ENCODE results near the gene CCDC144A. TPM values are rescaled to one million over a fixed set of nuclear protein-coding genes. Genes with fewer than 3 reads are reported as not detected.
"Not testable (repeated sequence)": the region's sequence is repeated elsewhere in the genome, so short reads cannot be mapped to it uniquely, and the experiment has no call there.

The CCDC144A gene
- total RNA-seq = 2.4 and 2.9 TPM in 2 replicates

- not testable (repeated sequence) for H3K36me3 Mint-ChIP-seq (ENCODE audit: low read depth); H3K4me1 Mint-ChIP-seq; H3K4me3 Mint-ChIP-seq; H3K27ac Mint-ChIP-seq; H3K27me3 Mint-ChIP-seq; H3K9me3 Mint-ChIP-seq
- DNase-seq = peak; percentile 87
- intact Hi-C loops (cut with micrococcal nuclease) = loop anchor here (5.0 kb wide), 1 partner anchor 153 kb away; no protein-coding TSS in a partner anchor
Measured at GRCh38 chr17:16689731-16690281, at the start of gene CCDC144A. TSS of gene CCDC144A (plus strand) at chr17:16690241. CDS start at chr17:16690401, 160 bp downstream.

DNA sequence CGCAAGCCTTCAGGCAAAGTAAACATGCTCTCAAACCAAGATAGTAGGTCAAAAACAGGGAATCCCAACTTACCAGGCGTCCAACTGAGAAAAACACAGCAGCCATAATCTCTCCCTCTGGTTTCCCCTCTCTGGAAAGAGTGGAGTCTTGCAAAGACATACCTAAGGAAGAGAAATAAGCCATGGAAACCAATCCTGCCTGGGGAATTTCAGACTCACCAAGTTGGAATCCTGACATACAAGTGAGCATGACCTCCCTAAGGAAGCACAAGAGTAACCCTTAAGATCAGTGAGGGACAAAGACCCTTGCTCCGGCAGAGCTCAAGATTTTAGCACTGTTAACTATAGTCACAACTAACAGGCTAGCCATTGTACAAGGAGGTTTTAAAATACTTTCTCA is 40.5 kb upstream of the CCDC144A start:
- no peak overlapping the region for H3K27ac Mint-ChIP-seq
- no peak overlapping the region for H3K4me3 Mint-ChIP-seq
- H3K27me3 Mint-ChIP-seq = no peaks in the 10 kb centered on the region
- H3K4me1 Mint-ChIP-seq = peaks cover 12% of the 10 kb centered on the region
- no peaks in the 10 kb centered on the region for H3K9me3 Mint-ChIP-seq
- no peak for DNase-seq
- intact Hi-C loops (cut with micrococcal nuclease) = no loop called here
- H3K36me3 Mint-ChIP-seq (ENCODE audit: low read depth) = peaks cover 9% of the 10 kb centered on the region

GRCh38 chr17:16652252-16652651 is 37.8 kb upstream of the CCDC144A start:
- peaks cover 7% of the 10 kb centered on the region for H3K36me3 Mint-ChIP-seq (ENCODE audit: low read depth)
- H3K27me3 Mint-ChIP-seq = peaks cover 7% of the 10 kb centered on the region
- no peaks in the 10 kb centered on the region for H3K9me3 Mint-ChIP-seq
- intact Hi-C loops (cut with micrococcal nuclease) = loop anchor here (2.0 to 5.0 kb wide), 2 partner anchors 65 to 117 kb away; no protein-coding TSS in a partner anchor
- H3K4me3 Mint-ChIP-seq = no peak overlapping the region
- no peak for DNase-seq
- no peak overlapping the region for H3K27ac Mint-ChIP-seq
- peaks cover 12% of the 10 kb centered on the region for H3K4me1 Mint-ChIP-seq

- peaks cover 12% of the 10 kb centered on the region for H3K4me1 Mint-ChIP-seq
- intact Hi-C loops (cut with micrococcal nuclease) = loop anchor here (2.0 to 5.0 kb wide), 2 partner anchors 66 to 118 kb away; no protein-coding TSS in a partner anchor
- peaks cover 5% of the 10 kb centered on the region for H3K36me3 Mint-ChIP-seq (ENCODE audit: low read depth)
- no peaks in the 10 kb centered on the region for H3K9me3 Mint-ChIP-seq
- H3K4me3 Mint-ChIP-seq = peak overlapping the region; percentile 89
- DNase-seq = no peak
- H3K27me3 Mint-ChIP-seq = peaks cover 9% of the 10 kb centered on the region
- peak overlapping the region; percentile 43 for H3K27ac Mint-ChIP-seq
Measured at GRCh38 chr17:16652847-16653366, 37.1 kb upstream of the CCDC144A start.

GRCh38 chr17:16653367-16654041 is 36.5 kb upstream of the CCDC144A start, which contains the start of gene ZNF624:
TSS of gene ZNF624 (minus strand) at chr17:16653850.
- Mint-ChIP-seq H3K36me3 (ENCODE audit: low read depth) (peaks cover 3% of the 10 kb centered on the region), H3K27me3 (peaks cover 9% of the 10 kb centered on the region), H3K4me1 (peaks cover 12% of the 10 kb centered on the region), H3K4me3 (peak within 1 kb of the TSS; percentile 89), H3K27ac (peak within 1 kb of the TSS; percentile 61), H3K9me3 (no peaks in the 10 kb centered on the region)
- intact Hi-C loops (cut with micrococcal nuclease) = loop anchor here (2.0 to 5.0 kb wide), 2 partner anchors 66 to 119 kb away; no protein-coding TSS in a partner anchor
- DNase-seq = peak; percentile 96

DNA sequence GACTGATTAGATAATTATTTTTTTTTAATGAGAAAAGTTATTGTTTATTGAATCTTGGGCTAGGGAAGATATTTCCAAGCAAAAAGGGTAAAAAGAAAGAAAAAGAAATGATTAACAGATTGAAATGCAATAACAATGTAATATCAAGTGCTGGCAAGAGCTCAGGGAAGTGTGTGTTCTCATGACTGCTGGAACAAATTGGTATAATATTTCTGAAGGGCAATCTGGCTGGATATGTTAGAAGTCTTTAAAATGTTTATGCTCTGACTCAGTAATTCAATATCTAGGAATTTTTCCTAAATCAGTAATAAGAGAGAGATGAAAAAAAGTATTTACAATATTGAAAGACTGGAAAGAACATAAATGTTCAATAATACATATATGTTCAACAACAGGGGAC is 28.8 kb upstream of the CCDC144A start:
- intact Hi-C loops (cut with micrococcal nuclease) = no loop called here
- H3K9me3 Mint-ChIP-seq = peaks cover 4% of the 10 kb centered on the region
- no peak for DNase-seq
- H3K36me3 Mint-ChIP-seq (ENCODE audit: low read depth) = no peaks in the 10 kb centered on the region
- H3K27me3 Mint-ChIP-seq = peaks cover 44% of the 10 kb centered on the region
- H3K27ac Mint-ChIP-seq = no peak overlapping the region
- no peaks in the 10 kb centered on the region for H3K4me1 Mint-ChIP-seq
- H3K4me3 Mint-ChIP-seq = no peak overlapping the region

GRCh38 chr17:16662936-16663335 is 27.1 kb upstream of the CCDC144A start:
- Mint-ChIP-seq H3K36me3 (ENCODE audit: low read depth) (no peaks in the 10 kb centered on the region), H3K27me3 (peaks cover 52% of the 10 kb centered on the region), H3K27ac (no peak overlapping the region), H3K9me3 (peaks cover 4% of the 10 kb centered on the region), H3K4me1 (peaks cover 2% of the 10 kb centered on the region), H3K4me3 (no peak overlapping the region)
- intact Hi-C loops (cut with micrococcal nuclease) = no loop called here
- no peak for DNase-seq

- H3K9me3 Mint-ChIP-seq; intact Hi-C loops (cut with micrococcal nuclease); H3K4me3 Mint-ChIP-seq; H3K27ac Mint-ChIP-seq; H3K4me1 Mint-ChIP-seq; H3K36me3 Mint-ChIP-seq (ENCODE audit: low read depth); DNase-seq: not testable (repeated sequence)
- H3K27me3 Mint-ChIP-seq = peaks cover 51% of the 10 kb centered on the region
Measured at GRCh38 chr17:16666553-16666906, 23.5 kb upstream of the CCDC144A start.

GRCh38 chr17:16666907-16667636 is 23.0 kb upstream of the CCDC144A start:
- H3K4me1 Mint-ChIP-seq; H3K36me3 Mint-ChIP-seq (ENCODE audit: low read depth); intact Hi-C loops (cut with micrococcal nuclease); DNase-seq; H3K9me3 Mint-ChIP-seq; H3K27ac Mint-ChIP-seq: not testable (repeated sequence)
- peaks cover 52% of the 10 kb centered on the region for H3K27me3 Mint-ChIP-seq
- H3K4me3 Mint-ChIP-seq = peak overlapping the region; percentile 53

DNA sequence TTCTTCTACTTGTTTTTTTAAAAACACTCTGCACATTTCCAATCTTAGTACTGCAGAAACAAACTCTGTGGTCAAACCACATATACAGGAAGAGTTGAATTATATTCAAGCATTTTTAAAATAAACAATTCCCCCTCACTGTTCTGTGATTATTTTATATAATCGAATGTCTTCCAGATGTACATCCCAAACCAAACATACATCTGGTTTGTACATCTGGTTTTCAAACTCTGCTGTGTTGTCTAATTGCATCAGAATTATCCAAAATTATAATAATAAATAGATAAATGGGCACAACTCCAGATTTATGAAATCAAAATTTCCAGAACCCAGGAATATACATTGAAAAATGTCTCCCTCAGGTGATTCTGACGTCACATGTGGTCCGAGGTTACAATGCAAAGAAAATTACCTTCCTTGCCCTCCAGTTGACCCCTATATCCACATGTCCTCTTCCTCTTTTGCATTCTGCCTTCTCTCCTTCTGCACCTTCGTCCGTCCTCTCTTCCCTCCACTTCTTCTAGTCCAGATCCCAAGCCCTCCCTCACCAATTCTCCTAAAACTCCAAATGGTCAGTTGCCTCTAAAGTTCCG is 13.3 kb upstream of the CCDC144A start:
- no peak for DNase-seq
- no peak overlapping the region for H3K4me3 Mint-ChIP-seq
- intact Hi-C loops (cut with micrococcal nuclease) = no loop called here

GRCh38 chr17:16683290-16684138 is 6.5 kb upstream of the CCDC144A start:
- DNase-seq; H3K27ac Mint-ChIP-seq; H3K36me3 Mint-ChIP-seq (ENCODE audit: low read depth); intact Hi-C loops (cut with micrococcal nuclease); H3K4me3 Mint-ChIP-seq; H3K4me1 Mint-ChIP-seq; H3K9me3 Mint-ChIP-seq: not testable (repeated sequence)
- H3K27me3 Mint-ChIP-seq = peaks cover 25% of the 10 kb centered on the region

More for the DNA sequence above, 13.3 kb upstream of the CCDC144A start:
- Mint-ChIP-seq H3K36me3 (ENCODE audit: low read depth) (no peaks in the 10 kb centered on the region), H3K4me1 (no peaks in the 10 kb centered on the region), H3K27me3 (peaks cover 10% of the 10 kb centered on the region), H3K9me3 (no peaks in the 10 kb centered on the region), H3K27ac (no peak overlapping the region)

DNA sequence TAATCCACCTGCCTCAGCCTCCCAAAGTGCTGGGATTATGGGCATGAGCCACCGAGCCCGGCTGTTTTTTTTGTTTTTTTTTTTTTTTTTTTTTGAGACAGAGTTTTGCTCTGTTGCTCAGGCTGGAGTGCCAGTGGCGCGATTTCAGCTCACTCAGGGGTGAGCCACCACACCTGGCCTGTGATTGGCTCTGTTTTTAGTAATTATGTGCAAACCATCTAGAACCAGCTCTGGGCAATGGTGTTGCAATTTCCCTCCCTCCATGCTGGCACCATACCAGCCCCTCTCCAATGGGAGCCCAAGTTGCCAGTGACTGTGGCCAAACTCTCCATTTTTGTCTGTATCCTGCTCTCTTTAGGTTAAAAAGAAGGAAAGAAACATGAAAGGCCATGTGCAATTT is 4.0 kb upstream of the CCDC144A start:
- intact Hi-C loops (cut with micrococcal nuclease); H3K36me3 Mint-ChIP-seq (ENCODE audit: low read depth): not testable (repeated sequence)

GRCh38 chr17:16687151-16687550 is 2.9 kb upstream of the CCDC144A start:
- DNase-seq; intact Hi-C loops (cut with micrococcal nuclease); H3K4me1 Mint-ChIP-seq; H3K27ac Mint-ChIP-seq; H3K4me3 Mint-ChIP-seq; H3K36me3 Mint-ChIP-seq (ENCODE audit: low read depth); H3K9me3 Mint-ChIP-seq: not testable (repeated sequence)
- peaks cover 19% of the 10 kb centered on the region for H3K27me3 Mint-ChIP-seq

More for the DNA sequence above, 4.0 kb upstream of the CCDC144A start:
- H3K9me3 Mint-ChIP-seq, H3K4me3 Mint-ChIP-seq, DNase-seq, H3K27ac Mint-ChIP-seq, H3K4me1 Mint-ChIP-seq: not testable (repeated sequence)
- peaks cover 22% of the 10 kb centered on the region for H3K27me3 Mint-ChIP-seq
